Measurements from ENCODE around the gene HIC2.

The HIC2 gene

GRCh38 chr22:21443057-21443734, 26.0 kb downstream of the HIC2 start:
- no peaks in the 10 kb centered on the region for H3K4me1 Mint-ChIP-seq
- DNase-seq (ENCODE audit: low spot score in 2 of 2) (peak in 1 of 2 donors; percentile 5), ATAC-seq (ENCODE audit: low read depth) (no peak)
- H3K27me3 Mint-ChIP-seq = no peaks in the 10 kb centered on the region
- H3K9me3 Mint-ChIP-seq = no peaks in the 10 kb centered on the region
- no peak overlapping the region for H3K4me3 Mint-ChIP-seq
- no peak overlapping the region for H3K27ac Mint-ChIP-seq
- H3K36me3 Mint-ChIP-seq = peaks cover 13% of the 10 kb centered on the region

GRCh38 chr22:21443735-21444421, 26.7 kb downstream of the HIC2 start:
- Mint-ChIP-seq H3K4me3 (no peak overlapping the region), H3K9me3 (no peaks in the 10 kb centered on the region), H3K36me3 (peaks cover 13% of the 10 kb centered on the region), H3K27ac (no peak overlapping the region), H3K27me3 (no peaks in the 10 kb centered on the region), H3K4me1 (no peaks in the 10 kb centered on the region)
- ATAC-seq (ENCODE audit: low read depth) (no peak), DNase-seq (ENCODE audit: low spot score in 2 of 2) (no peak)

GRCh38 chr22:21444701-21445436, 27.7 kb downstream of the HIC2 start:
- peaks cover 13% of the 10 kb centered on the region for H3K36me3 Mint-ChIP-seq
- no peaks in the 10 kb centered on the region for H3K27me3 Mint-ChIP-seq
- H3K27ac Mint-ChIP-seq = no peak overlapping the region
- no peak overlapping the region for H3K4me3 Mint-ChIP-seq
- H3K9me3 Mint-ChIP-seq = no peaks in the 10 kb centered on the region
- ATAC-seq (ENCODE audit: low read depth) (no peak), DNase-seq (ENCODE audit: low spot score in 2 of 2) (no peak)
- no peaks in the 10 kb centered on the region for H3K4me1 Mint-ChIP-seq

GRCh38 chr22:21445437-21446127, 28.4 kb downstream of the HIC2 start:
- Mint-ChIP-seq H3K27me3 (no peaks in the 10 kb centered on the region), H3K4me1 (no peaks in the 10 kb centered on the region), H3K27ac (no peak overlapping the region), H3K4me3 (no peak overlapping the region), H3K9me3 (no peaks in the 10 kb centered on the region), H3K36me3 (peaks cover 13% of the 10 kb centered on the region)
- DNase-seq (ENCODE audit: low spot score in 2 of 2) (peak in 1 of 2 donors; percentile 6), ATAC-seq (ENCODE audit: low read depth) (no peak)

- DNase-seq (ENCODE audit: low spot score in 2 of 2) (no peak), ATAC-seq (ENCODE audit: low read depth) (no peak)
- peaks cover 13% of the 10 kb centered on the region for H3K36me3 Mint-ChIP-seq
- no peak overlapping the region for H3K27ac Mint-ChIP-seq
- no peaks in the 10 kb centered on the region for H3K27me3 Mint-ChIP-seq
- H3K4me3 Mint-ChIP-seq = no peak overlapping the region
- no peaks in the 10 kb centered on the region for H3K4me1 Mint-ChIP-seq
- no peaks in the 10 kb centered on the region for H3K9me3 Mint-ChIP-seq
Observed at GRCh38 chr22:21446128-21446826, 29.1 kb downstream of the HIC2 start.

GRCh38 chr22:21446827-21447690, 29.9 kb downstream of the HIC2 start:
- H3K4me3 Mint-ChIP-seq = no peak overlapping the region
- ATAC-seq (ENCODE audit: low read depth) (no peak), DNase-seq (ENCODE audit: low spot score in 2 of 2) (peak in 1 of 2 donors; percentile 4)
- H3K27ac Mint-ChIP-seq = no peak overlapping the region
- H3K4me1 Mint-ChIP-seq = no peaks in the 10 kb centered on the region
- H3K9me3 Mint-ChIP-seq = no peaks in the 10 kb centered on the region
- H3K36me3 Mint-ChIP-seq = peaks cover 13% of the 10 kb centered on the region
- H3K27me3 Mint-ChIP-seq = no peaks in the 10 kb centered on the region

GRCh38 chr22:21447694-21448402, 30.7 kb downstream of the HIC2 start:
- no peaks in the 10 kb centered on the region for H3K4me1 Mint-ChIP-seq
- no peak for DNase-seq (ENCODE audit: low spot score in 2 of 2)

GRCh38 chr22:21448627-21449416, 31.7 kb downstream of the HIC2 start:
- Mint-ChIP-seq H3K36me3 (peaks cover 13% of the 10 kb centered on the region), H3K27ac (no peak overlapping the region), H3K4me3 (no peak overlapping the region), H3K9me3 (no peaks in the 10 kb centered on the region), H3K27me3 (no peaks in the 10 kb centered on the region), H3K4me1 (no peaks in the 10 kb centered on the region)
- DNase-seq (ENCODE audit: low spot score in 2 of 2) = no peak
- no peak for ATAC-seq (ENCODE audit: low read depth)

More at GRCh38 chr22:21447694-21448402, 30.7 kb downstream of the HIC2 start:
- Mint-ChIP-seq H3K36me3 (peaks cover 13% of the 10 kb centered on the region), H3K4me3 (no peak overlapping the region), H3K27me3 (no peaks in the 10 kb centered on the region), H3K27ac (no peak overlapping the region), H3K9me3 (no peaks in the 10 kb centered on the region)
- no peak for ATAC-seq (ENCODE audit: low read depth)

GRCh38 chr22:21449531-21450319, 32.6 kb downstream of the HIC2 start:
- no peaks in the 10 kb centered on the region for H3K4me1 Mint-ChIP-seq
- H3K27me3 Mint-ChIP-seq = no peaks in the 10 kb centered on the region
- ATAC-seq (ENCODE audit: low read depth) = no peak
- no peaks in the 10 kb centered on the region for H3K9me3 Mint-ChIP-seq
- H3K4me3 Mint-ChIP-seq = no peak overlapping the region
- H3K36me3 Mint-ChIP-seq = peaks cover 13% of the 10 kb centered on the region
- DNase-seq (ENCODE audit: low spot score in 2 of 2) = peak in 1 of 2 donors; percentile 4
- H3K27ac Mint-ChIP-seq = no peak overlapping the region

GRCh38 chr22:21450320-21450831, 33.2 kb downstream of the HIC2 start:
- H3K36me3 Mint-ChIP-seq = peaks cover 10% of the 10 kb centered on the region

GRCh38 chr22:21450858-21451353, 33.7 kb downstream of the HIC2 start:
- H3K4me3 Mint-ChIP-seq = no peak overlapping the region
- peaks cover 9% of the 10 kb centered on the region for H3K36me3 Mint-ChIP-seq
- H3K9me3 Mint-ChIP-seq = no peaks in the 10 kb centered on the region
- no peak for DNase-seq (ENCODE audit: low spot score in 2 of 2)
- H3K27ac Mint-ChIP-seq = no peak overlapping the region
- no peak for ATAC-seq (ENCODE audit: low read depth)
- no peaks in the 10 kb centered on the region for H3K27me3 Mint-ChIP-seq
- H3K4me1 Mint-ChIP-seq = no peaks in the 10 kb centered on the region

More at GRCh38 chr22:21450320-21450831, 33.2 kb downstream of the HIC2 start:
- no peak for ATAC-seq (ENCODE audit: low read depth)
- no peak overlapping the region for H3K27ac Mint-ChIP-seq
- H3K9me3 Mint-ChIP-seq = no peaks in the 10 kb centered on the region
- no peaks in the 10 kb centered on the region for H3K27me3 Mint-ChIP-seq
- no peaks in the 10 kb centered on the region for H3K4me1 Mint-ChIP-seq
- no peak for DNase-seq (ENCODE audit: low spot score in 2 of 2)
- H3K4me3 Mint-ChIP-seq = no peak overlapping the region
